HCEC 1CT (cell line): Measurements from ENCODE around the gene MELTF.
A peak's percentile ranks its signal among the peaks of the same experiment; 100 is the strongest.

Source experiments
- DNase-seq: peaks from one replicate; pipeline ENCODE4 v3.0.0-alpha.2; 2017

MELTF gene

DNA sequence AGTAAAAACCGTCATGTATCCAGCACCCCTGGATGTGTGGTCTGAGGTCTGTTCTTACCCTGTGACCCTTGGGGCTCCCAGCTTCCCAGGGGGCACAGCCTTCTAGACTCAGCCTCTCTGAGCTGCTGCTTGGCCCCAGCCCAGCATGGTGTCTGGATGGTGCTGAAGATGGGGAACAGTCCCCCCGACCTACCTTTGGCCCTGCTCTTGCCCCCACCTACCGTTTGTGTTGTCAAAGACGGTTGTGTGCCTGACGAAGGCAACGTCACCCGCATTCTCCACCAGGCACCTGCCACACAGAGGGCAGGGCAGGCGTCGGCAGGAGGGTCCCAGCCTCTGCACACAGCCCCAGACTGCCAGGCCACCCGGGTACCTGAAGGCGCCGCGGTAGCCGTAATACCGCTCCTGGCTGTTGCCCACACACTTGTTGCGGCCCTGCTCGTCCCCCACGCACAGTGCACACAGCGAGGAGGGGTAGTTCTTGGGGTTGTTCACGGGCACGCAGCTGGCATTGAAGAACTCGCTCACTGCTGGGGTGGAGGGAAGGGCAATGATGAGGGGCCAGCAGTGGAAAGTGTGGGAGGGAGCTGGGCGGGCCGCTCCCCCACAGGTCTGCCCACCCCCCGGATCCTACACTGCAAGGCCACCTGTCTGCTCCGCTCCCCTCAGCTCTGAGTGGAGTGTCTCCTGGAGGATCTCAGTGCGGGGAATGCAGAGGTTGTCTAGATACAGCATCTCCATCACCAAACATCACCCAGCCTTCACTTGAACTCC, 21.0 kb downstream of the MELTF start:
- DNase-seq: no peak

DNA sequence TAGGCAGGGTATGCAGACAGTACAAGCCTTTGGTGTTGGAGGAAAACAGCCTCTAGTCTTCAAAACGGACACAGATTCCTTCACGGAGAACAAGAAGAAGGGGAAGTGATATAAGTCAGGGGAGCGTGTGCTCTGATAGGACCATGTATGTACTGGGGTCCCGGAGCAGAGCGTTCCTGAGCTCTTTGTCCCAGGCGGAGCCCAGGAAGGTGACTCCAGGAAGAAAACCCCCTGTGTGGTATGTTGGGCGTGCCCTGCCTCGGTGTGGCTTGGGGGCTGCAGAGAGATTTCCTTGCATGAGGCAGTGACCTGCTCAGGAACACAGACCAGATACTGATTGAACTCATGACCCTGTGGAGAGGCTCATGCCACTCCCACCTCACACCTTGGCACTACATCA, 21.7 kb downstream of the MELTF start:
- no peak for DNase-seq

DNA sequence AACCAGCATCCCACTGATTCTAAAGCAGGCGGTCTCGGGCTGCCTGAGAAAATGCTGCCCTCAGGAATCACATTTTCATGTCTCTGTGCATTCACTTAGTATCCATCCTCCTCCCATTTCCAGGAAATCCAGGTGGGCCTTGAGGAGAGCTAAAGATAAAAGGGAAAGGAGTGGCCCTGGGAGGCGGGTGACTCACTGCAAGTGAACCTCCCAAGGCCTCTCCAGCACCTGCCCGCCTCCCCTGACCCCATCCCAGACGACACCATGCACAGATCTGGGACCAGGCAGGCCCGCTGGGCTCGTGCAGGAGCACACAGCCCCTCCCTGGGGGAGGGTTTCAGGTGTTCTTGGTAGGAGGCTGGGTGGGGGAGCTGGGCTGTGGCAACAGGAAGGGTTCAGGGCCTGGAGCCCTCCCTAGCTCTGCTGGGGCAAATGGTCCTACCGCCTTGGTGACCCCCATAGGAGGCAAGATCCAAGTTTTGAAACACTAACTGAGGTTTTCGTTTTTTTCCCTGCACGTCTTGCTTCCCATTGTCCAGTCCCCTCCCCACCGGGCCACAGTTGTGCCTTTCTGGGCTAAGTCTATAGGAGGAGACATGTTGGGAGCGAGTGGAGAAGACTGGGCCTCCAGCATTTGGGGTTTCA, 22.2 kb downstream of the MELTF start:
- no peak for DNase-seq

DNA sequence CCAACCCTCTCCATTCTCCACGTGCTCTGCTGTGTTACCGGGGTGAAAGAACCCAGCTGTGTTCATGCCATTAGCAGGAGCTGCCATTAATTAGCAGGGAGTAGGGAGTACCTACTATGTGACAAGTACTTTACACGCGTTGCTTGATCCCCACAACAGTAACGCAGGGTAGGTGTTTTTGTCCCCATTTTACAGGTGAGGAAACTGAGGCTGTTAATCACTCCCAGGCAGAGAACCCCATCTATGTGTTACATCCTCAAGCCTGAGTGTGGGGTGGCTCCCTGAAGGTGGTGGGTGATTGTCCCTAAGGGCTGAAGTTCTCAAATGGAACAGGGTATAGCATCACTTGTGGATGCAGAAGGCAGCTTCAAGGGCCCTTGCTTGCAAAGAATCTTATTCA, 22.8 kb downstream of the MELTF start:
- no peak for DNase-seq

DNA sequence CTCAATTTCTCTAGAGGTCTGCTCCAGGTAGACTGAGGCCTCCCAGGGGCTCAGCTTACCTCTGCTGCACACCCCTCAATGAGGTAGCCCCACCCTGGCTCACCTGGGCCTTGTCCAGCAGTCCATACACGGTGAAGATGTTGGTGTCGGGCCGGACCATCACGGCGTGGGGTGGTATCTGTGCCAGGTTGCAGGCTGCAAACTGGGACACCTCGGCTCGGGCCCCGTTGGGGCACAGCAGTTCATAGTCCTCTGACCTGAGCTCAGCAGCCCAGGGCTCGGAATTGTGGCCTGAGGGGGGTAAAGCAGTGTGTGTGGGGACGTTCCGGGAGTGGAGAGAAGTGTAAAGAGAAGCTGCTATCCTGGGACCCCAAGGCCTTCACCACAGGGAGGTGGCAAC, 23.2 kb downstream of the MELTF start:
- DNase-seq: no peak

DNA sequence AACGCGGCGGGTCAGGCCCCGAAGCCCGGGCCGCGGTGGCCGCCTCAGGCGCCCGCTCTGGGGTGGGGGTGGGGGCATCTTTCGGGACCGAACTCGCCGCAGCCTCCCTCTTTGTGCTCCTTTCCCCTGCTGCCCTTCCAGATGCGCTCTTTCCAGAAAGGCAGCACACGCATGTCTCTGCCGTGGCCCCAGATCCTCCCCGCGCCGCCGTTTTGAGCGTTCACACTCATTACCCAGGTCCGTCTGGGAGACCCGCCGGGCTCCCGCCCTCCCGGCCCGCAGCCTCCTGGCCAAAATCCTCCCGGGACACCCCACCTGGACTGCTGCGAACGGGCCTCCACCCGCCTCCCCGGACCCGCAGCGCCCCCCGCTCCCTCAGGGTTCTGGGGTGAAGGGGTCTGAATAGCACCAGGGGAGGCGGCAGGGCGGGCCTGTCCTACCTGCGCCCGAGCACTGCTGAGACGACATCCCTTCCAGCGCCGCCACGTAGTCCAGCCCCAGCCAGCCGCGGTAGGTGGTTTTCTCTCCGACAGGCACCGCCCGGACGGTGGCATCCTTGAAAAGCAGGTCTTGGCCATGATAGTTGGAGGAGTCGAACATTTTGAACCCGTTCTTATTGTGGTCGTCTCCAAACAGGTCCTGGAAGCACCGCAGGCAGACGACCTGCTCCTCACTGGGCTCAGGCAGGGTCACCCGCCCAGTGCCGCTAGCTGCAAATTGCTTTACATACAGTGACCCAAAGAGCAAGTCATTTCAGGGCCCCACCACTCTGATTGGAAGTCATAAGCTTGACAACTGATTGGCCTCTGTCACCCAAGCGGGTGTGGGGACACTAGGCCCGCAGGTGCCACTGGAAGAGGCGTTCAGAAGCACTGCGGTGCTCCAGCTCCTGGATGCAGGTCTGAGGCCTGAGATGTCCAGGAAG, 25.9 kb downstream of the MELTF start:
- DNase-seq: no peak

DNA sequence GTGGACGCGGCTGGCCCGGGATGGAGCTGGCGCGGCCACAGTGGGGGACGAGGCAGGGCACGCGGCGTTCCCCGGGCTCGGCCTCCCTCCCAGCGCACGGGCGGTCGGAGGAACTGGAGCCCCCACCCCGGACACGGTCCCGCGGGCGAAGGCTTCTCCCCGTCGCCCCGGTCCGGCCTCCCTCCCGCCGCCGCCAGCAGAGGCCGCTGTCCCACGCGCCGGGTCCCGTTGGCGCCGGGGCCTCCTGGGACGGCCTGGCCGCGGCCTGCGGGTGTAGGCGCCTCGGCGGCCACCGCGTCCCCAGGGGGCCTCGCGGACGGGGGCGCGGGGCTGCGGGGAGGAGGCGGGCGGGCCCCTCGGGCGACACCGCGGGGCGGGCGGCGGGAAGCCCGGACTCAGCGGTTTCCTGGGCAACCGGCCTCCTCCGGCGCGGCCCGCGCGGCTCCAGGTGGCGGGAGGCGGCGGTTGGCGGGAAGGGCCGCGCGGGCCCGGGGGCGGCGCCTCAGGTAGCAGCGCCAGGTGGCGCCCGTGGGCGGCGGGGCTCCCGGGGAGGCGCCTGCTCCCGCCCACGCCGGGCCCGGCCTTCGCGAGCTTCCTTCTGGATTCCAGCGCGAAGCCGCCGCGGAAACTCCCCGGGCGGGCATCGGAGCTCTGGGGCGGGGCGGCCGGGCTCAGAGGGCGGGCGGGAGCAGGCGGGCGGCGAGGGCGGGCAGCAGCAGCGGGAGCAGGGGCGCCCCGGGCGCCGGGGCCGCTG, 26.7 kb downstream of the MELTF start:
- DNase-seq: peak; percentile 64

DNA sequence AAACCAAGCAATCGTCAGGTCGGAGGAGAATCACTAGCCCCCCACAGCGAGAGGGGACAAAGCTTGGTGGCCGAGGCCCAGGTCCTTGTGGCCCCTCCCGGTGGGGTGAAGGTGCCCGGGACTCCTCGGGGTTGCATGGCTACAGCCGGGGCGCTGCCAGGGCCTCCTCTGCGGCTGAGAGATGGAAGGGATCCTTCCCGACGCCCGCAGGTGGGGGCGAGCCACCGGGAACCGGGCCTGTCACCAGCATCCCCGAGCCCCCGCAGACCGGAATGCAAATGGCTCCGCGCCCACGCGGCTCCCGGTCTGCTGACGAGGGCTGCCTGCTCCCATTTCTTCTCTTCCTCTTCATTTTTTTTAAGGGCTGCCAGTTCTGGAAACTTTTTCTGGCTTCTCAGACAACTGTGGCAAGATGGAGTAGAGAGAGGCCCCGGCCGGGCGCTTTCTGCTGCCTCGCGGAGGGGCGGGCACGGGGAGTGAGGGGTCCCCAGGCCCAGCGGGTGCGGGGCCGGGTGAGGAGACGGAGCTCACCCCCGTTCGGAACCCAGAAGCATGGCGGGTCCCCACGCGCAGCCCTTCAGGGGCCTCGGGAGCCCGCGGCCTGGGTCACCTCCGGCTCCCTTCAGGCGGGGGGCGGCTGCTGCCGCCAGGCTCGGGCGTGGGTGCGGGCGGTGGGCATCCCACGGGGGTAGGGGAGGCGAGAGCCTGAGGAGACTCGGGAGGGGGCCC, 27.5 kb downstream of the MELTF start:
- DNase-seq: no peak

DNA sequence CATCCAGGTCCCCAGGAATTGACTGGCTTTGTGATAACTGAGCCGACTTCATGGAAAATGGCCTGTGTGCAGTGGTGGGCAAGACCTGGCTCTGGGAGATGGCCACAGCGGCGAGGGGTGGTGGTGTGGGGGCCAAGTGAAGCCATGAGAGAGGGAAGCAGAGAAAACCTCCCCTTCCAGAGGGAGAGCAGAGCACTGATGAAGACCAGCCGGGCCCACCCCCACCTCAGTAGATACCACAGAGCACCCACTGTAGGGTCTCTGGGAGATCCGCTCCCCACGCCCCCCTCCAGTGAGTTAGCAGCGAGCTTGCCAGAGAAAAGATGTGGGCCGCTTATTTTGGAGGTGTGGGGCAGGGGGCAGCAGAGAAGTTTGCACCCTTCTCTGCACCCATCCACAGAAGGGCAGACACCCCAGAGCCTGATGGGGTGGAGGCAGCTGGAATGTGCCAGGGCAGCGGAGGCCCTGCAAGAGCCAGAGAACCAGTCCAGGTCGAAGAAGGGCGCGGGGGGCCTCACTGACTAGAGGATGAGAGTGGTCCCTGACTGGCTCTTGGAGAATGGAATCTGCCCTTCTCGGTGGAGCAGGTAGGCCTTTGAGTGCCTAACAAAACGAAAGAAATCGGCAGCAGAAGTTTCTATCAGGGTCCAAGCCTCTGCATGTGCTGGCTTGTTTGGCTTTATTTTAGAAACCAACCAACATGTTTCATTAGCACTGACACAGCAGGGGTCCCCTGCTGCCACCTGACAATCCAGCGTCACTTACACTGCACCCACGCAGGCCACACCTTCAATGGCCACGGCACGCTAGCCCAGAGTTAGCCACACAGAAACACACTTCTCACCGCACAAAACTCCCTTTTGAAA, 28.3 kb downstream of the MELTF start:
- no peak for DNase-seq

DNA sequence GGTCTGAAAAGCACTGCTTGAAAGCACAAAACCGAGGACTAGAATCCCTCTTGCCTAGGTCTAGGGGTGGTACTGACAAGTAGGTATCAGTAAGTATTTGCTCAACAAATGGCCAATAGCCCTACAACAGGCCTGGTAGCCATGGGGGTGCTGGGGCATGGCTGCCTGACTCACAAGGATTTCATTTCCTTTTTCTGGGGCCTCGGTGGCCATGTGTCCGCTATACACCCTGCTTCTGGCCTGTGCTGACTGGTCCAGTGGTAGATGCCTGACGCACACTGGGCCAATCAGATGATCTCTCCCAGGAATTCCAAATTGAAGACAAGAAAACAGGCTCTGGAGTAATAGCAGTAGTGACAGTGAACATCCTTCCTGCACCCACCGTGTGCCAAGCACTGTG, 29.4 kb downstream of the MELTF start:
- peak; percentile 14 for DNase-seq

DNA sequence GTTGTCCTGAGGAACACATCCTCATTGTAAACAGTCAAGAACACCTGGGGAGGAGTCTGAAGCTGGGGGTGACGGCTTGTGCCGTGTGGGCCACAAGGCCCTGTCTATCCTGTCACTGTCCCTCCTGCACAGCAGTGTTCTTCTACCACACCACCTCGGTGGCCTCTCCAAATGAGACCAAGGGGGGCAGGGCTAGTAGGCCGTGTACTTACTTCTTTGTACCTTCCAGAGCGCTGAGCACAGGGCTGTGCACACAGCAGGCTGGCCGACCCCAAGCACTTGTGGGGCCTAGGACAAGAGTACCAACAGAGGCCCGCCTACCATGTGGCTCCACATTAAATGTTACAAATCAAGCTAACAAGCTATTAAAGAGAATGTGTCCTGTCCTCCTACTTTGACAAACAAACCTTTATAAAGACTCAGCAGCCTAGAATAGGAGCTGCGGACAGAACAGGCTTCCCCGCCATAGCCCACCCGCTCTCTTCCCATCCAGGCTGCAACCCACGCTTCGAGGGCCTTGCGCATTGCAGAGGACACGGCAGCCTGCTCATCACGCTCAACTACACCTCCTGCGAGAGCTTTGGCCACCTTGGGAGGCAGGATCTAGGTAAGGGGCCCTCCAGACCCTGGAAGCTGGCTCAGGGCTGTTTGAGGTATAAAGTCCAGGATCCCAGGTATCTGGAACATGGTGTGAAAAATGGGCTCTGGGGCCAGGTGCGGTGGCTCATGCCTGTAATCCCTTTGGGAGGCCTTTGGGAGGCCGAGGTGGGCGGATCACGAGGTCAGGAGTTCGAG, 30.5 kb downstream of the MELTF start:
- no peak for DNase-seq

DNA sequence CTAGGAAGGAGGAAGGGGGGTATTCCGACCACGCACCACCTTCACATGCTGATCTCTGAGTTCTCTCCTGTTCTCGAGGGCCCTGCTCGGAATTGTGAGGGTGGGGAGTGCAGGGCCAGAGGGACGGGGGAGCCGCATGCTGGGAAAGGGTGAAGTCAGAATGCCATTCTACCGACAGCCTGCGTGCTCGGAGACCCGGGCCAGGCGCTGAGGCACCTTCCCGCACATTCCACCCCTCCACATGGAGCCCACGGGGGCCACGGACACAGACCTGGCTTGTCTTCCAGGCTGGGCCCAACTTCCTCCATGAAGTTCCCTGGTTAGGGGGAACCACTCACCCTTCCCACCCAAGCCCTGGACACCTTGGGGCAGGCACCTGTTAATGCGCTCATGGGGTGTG, 32.3 kb downstream of the MELTF start:
- DNase-seq: no peak

DNA sequence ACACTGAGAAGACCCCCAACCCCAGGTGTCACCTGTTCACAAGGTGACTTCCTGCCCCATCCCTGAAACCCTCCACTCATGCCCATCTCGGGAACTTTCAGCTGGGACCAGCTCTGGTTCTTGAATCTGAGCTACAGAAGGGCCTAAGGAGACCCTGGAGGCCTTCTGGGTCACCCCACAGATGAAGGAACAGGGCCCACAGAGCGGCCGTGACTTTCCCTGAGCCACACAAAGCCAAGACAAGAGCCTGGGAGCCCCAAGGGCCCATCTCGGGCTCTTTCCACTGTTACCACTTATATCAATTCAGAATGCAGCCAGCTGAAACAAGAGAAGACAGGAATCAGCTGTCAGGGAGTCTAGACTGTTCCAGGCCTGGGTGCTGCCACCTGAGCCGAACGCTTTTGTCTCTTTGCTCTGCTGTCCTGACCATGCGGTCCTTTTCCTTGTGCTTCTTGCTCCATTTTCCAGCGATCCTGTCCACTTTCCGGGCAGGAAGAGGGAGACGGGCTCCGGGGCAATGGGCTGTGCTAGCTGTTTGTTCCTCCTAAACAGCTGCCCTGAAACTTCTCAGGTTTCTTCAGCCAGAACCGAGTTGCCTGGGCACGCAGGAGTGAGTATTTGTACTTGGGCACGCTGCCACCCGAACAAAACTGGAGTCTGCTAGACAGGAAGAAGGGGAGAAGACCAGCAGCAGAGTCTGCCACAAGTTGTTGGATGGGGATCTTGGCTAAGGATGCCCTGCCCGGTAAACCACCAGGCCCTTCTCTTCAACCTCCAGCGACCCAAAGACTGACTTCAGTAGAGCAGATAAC, 33.0 kb downstream of the MELTF start:
- no peak for DNase-seq

DNA sequence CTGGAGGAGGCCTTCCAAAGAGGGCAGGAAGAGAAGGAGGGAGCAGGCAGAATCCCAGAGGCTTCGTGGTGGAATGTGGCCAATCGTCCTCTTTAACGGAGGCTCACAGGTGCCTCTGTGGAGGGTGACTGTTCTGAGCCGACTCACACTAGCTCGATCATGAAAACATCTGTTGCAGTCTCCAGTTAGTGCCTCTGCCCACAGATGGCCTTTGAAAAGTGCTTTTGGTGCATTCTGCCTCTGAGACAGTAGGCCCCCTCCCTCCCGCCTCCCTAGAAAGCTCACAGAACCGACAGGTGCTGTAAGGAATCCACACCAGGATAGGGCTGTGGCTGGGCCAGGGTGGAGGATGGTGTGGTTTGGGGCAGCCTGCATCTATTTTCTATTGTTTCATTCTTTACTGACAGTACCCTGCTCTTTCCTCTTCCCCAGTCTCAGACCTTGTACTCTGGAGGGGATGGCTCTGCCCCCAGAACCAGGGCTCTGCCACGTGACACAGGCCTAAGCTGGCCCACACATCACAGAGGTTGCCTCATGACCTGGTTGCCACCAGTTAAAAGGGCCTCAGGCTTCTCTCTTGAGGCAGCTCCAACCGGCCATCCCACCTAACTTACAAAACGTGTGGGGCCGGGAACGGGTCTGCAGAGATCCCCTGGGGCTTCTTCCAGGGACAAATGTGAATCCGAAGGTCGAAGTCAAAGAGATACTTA, 33.8 kb downstream of the MELTF start:
- DNase-seq: no peak

DNA sequence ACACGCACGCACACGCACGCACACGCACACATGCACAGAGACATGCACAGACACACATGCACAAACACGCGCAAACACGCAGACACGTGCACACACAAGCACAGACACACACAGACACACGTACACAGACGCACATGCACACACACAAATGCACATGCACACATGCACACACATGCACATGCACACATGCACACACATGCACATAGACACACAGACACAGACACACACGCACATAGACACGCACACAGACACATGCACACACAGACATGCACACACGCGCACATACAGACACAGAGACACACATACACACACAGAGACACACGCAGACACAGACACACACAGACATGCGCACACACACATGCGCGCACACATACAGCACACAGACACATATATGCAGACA, 34.6 kb downstream of the MELTF start:
- no peak for DNase-seq

DNA sequence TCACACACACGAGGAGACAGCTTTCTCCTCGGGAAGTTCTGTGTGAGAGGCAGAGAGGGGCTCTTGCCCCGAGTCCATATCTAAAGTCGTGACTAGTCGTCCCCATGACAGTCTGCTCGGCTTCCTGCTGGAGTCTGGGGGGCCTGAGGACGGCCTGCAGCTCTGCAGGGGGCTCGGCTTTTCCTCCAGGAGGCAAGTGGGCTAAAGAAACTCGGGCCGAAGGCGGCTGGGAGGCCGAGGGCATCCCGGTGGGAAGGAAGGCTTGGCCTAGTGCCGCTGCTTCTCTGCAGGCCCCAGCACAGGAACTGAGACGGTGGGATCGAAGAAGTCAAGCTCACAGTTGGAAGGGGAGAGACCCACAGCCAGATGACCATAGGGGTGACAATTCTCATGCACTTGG, 35.6 kb downstream of the MELTF start:
- no peak for DNase-seq

DNA sequence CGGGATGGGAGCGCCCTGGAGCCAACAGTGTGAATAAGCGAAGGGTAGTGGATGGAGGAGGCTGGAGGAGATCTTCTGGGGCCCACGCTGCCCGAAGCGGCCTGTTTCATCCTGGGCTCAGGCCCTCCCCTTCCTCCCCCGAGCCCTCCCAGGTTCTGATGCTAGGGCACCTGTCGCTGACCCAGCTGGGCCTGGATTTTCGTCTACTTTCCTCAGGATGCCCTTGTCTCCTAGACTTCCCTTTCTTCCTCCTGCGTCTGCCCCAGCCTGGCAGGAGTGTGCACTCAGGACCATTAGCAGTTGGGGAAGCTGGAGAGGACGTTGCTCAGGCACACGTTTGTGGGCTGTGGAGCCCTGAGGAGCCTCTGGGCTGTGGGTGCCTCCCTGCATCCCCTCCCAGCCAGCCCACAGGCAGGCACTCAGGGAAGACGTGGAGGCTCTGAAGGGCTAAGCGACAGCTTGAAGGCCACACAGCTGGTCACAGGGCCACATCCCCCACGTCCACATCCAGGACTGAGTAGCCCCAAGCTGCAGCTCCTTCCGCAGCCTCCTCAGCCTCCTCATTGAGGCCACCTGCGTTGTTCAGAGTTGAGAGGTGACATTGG, 37.1 kb downstream of the MELTF start:
- DNase-seq: no peak
